ENCODE results near the gene ZNF565.
A peak's percentile ranks its signal among the peaks of the same experiment; 100 is the strongest.

Gene ZNF565

GRCh38 chr19:36144624-36145023 is 69.8 kb downstream of the ZNF565 start:
- no peak for TF ChIP-seq CTCF (IDR thresholded peaks at IDR 0.05; ENCODE audit: borderline replicate concordance, insufficient read depth, low read depth, low read length)

GRCh38 chr19:36142496-36142895 is 72.0 kb downstream of the ZNF565 start:
- no peak for TF ChIP-seq CTCF (IDR thresholded peaks at IDR 0.05; ENCODE audit: borderline replicate concordance, insufficient read depth, low read depth, low read length)
- H3K4me3 ChIP-seq (ENCODE audit: low read depth, low read length) = no peak overlapping the region

More at GRCh38 chr19:36144624-36145023, 69.8 kb downstream of the ZNF565 start:
- H3K4me3 ChIP-seq (ENCODE audit: low read depth, low read length) = no peak overlapping the region

GRCh38 chr19:36142046-36142445 is 72.4 kb downstream of the ZNF565 start:
- H3K4me3 ChIP-seq (ENCODE audit: low read depth, low read length) = no peak overlapping the region
- TF ChIP-seq CTCF (IDR thresholded peaks at IDR 0.05; ENCODE audit: borderline replicate concordance, insufficient read depth, low read depth, low read length) = no peak

- H3K4me3 ChIP-seq (ENCODE audit: low read depth, low read length) = peak overlapping the region; percentile 74
- no peak for TF ChIP-seq CTCF (IDR thresholded peaks at IDR 0.05; ENCODE audit: borderline replicate concordance, insufficient read depth, low read depth, low read length)
Observed at GRCh38 chr19:36141039-36141927, 73.2 kb downstream of the ZNF565 start.

GRCh38 chr19:36140304-36141038 is 74.0 kb downstream of the ZNF565 start:
- TF ChIP-seq CTCF (IDR thresholded peaks at IDR 0.05; ENCODE audit: borderline replicate concordance, insufficient read depth, low read depth, low read length) = no peak
- peak overlapping the region; percentile 74 for H3K4me3 ChIP-seq (ENCODE audit: low read depth, low read length)

GRCh38 chr19:36139473-36140303 is 74.8 kb downstream of the ZNF565 start, which contains the start of gene CAPNS1:
Gene CAPNS1, plus strand, starts transcription at chr19:36140066. Its CDS starts 946 bp downstream, at chr19:36141012.
- TF ChIP-seq CTCF (IDR thresholded peaks at IDR 0.05; ENCODE audit: borderline replicate concordance, insufficient read depth, low read depth, low read length) = peak; percentile 18; the same call in 1 of the 2 replicates
- H3K4me3 ChIP-seq (ENCODE audit: low read depth, low read length) = peak within 1 kb of the TSS; percentile 74

All from GM12875 (cell line).